HG02973 (cell line): ENCODE data around the gene OR2T11.
A peak's percentile ranks its signal among the peaks of the same experiment; 100 is the strongest.
"Not testable (repeated sequence)": the region's sequence is repeated elsewhere in the genome, so short reads cannot be mapped to it uniquely, and the experiment has no call there.

Experiments
- ATAC-seq: cut with Tn5 transposase; IDR thresholded peaks from one replicate; pipeline ENCODE4 v1.9.1; 2021; ENCODE audit warnings: moderate library complexity; ENCODE audit not compliant: unreplicated experiment

The OR2T11 gene

DNA sequence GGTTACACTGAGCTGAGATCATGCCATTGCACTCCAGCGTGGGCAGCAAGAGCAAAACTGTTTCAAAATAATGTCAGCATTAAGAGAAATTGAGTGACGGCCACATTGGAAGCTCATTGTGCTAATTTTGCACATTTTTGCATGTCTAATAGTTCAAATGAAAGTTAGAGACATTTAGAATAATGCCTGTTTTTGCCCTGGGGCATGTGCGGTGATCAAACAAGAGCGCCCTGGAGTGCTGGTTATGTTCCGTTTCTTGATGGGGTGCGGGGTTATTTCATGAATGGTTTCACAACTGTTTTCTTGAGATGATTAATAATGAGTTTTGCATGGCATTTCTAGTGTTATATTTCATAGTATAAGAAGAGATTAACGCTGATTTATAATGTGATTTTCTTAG lies 13.1 kb downstream of the OR2T11 start:
- no peak for ATAC-seq

DNA sequence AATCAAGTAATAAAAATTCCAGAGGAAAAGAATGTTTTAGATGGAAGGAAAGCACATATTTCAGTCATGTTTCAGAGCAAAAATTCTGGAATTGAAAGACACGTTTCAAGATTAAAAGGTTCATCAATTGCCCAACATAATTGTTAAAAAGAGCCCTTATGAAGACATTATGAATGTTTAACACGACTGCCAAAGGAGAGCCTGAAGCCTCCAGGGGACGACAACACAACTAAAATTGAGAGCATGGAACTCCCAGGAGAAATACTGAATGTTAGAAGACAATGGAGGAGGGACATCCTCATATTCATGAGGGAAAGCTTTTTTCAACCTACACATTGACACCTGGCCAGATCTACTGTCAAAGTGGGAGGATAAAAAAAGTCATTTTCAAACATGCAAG lies 16.0 kb downstream of the OR2T11 start:
- no peak for ATAC-seq

DNA sequence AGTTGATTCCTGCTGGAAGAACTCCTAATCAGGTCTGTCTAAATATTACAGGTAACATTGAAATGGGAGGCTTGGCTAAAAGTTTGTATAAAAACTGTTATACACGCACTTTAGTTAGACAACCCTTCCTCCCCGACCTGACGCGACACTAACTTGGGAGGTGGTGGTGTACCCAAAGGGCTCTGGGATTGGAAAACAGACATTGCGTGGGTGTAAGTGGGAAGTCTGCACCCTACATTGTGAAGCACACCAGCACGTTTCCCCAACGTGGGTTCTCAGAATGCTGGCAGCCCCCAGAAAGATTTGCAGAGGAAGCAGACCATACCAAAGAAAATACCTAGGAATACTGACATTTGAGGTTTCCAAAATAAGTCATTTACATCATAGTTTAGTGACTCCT lies 16.8 kb downstream of the OR2T11 start:
- no peak for ATAC-seq

DNA sequence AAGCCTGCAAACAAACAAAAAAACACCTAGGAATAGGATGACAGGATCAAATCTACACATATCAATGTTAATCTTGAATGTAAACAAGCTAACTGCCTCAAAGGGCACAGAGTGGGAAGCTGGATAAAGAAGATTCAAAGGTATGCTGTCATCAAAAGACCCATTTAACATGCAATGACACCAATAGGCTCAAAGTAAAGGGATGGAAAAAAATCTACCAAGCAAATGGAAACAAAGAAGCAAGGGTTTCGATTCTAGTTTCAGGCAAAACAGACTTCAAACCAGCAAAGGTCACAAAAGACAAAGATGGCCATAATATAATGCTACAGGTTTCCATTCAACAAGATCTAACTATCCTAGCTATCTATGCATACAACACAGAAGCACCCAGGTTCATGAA lies 21.1 kb downstream of the OR2T11 start:
- peak; percentile 54 for ATAC-seq

DNA sequence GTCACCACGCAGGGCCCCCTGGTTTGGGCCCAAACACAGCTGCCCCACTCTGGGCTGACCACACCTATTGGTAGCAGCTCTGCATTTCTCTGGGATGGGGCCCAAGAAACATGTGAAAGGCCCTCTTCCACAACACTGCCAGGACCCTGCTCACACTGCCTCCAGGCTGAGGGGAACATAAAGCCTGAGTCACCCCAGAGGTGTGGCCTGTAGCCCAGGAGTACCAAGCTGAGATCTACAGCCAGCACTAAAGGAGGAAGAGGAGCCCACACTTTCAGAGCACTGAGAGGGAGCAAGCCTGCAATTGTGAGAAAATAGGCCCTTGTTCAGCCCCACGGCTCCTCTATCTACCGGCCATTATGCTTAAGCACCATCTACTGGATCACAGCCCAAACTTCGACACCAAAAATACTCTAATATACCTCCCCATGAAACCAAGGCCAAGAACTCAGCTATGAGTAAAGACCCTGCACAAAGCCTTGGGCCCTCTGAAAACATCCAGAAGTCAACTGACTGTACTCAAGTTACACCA lies 22.9 kb downstream of the OR2T11 start:
- ATAC-seq = no peak

DNA sequence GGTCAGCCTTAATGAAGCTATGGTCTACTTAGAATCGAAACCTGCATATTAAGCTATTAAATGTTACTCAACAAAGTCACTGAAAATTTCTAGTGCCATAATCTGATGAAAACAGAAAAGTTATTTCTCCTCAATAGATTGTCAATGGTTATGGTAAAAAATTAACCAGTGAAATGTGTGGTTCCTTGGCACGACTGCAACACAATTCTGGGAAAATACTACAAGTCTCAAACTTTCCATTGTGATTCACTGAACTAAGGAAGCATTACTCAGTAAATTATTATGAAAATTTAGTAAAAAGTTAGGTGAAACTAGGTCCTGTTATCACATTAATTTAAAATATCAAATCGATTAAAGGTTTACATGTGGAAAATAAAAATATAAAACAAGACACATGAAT lies 24.6 kb downstream of the OR2T11 start:
- ATAC-seq = no peak

DNA sequence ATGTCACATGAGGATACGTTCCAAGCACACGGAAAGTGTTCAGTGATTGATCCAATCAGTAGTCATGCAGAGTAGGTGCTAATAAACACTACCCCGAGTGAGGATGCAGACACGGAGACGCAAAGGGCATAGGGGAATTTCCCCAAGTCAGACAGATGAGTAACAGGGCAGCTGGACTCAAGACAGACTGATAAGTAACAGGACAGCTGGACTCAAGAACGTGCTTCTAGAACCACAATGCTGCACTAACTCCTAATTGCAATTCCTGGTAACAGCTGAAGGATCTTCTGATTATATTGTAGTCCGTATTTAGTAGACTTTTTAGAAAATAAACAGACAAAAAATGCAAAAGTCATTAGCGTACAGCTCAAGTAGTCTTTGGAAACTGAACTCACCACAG lies 35.5 kb downstream of the OR2T11 start:
- ATAC-seq = no peak

DNA sequence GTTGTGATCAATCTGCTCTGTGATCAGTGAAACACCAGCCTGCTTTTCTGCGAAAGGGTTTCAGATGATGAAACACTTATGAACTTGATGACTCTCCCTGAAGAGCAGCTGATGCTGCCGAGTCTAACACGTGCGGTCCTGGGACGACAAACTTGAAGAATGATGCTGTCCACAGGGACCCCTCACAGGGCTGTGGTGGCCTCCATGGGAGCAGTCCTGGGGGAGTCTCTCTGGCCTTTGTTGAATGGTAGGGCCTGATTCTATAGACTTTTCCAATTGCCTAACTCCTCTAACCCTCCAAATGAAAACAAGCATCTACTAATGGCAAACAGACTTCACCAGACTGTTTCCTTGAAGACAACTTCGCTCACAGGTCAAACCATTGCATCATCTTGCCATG lies 37.3 kb downstream of the OR2T11 start, which contains the start of gene OR2T10:
Gene OR2T10 (minus strand): TSS at position 112 of the 400 bp plus-strand sequence. CDS start 3,932 bp downstream, outside the sequence.
- ATAC-seq = no peak

DNA sequence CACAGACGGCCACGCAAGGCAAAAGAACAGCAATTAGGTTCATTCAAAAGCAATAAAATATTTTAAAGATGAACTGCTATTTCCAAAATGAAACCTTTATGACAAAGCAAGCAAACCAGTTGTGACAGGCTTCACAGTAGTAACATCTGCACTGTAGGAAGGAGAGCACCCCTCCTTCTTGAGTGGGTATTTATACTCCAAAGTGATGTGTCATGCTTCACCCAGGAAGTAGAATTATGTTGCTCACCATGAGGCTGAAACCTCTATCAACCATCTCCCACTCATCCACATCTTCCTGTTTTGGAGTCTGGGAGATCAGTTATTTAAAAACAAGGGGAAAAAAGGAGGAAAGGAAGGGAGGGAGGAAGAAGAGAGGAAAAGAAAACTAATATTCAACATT lies 38.3 kb downstream of the OR2T11 start:
- ATAC-seq = no peak

DNA sequence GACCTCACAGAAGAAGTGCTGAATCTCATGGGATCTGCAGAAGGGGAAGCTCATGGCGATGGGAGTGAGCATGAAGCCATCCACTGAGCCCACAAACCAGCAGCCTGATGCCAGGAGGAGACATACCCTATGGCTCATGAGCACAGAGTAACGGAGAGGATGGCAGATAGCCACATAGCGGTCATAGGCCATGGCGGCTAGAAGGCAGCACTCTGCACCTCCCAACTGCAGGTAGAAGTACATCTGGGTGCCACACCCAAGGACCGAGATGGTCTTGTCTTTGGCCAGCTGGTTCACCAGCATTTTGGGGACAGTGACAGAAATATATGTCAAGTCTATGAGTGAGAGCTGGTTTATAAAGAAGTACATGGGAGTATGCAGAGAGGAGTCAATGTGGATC lies 41.7 kb downstream of the OR2T11 start:
- ATAC-seq = no peak

DNA sequence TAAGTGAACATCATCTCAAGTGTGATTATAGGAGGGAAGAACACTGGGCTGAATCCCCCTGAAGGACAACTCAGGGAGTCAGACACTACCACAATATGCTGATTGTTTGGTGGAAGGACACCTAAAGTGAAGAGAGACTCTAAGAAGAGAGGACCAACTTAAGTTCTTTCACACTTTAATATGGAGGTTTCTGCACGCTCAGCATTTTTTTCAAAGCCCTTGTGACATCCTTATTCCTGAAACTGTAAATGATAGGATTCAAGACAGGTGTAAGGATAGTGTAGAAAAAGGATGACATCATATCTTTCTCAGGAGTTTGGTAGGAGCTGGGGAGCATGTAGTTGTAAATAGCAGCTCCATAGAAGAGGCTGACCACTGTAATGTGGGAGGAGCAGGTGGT lies 42.2 kb downstream of the OR2T11 start:
- no peak for ATAC-seq

DNA sequence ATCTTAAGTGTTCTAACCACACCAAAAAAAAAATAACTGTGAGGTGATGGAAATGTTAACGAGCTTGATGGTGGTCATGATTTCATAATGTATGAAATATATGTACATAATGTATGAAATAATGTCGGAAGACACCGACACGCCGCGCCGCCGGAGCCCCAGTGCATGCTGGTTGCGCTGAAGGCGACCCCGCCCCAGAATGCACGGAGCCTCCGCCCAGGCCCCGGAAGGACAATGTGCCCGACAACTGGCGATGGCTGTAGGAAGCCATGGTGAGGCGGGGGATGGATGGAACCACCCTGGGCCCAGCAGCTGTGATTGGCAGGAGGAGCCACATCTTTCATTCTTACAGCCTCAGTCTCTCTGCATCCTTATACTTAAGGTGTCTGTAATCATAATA lies 44.8 kb downstream of the OR2T11 start:
- ATAC-seq = no peak

DNA sequence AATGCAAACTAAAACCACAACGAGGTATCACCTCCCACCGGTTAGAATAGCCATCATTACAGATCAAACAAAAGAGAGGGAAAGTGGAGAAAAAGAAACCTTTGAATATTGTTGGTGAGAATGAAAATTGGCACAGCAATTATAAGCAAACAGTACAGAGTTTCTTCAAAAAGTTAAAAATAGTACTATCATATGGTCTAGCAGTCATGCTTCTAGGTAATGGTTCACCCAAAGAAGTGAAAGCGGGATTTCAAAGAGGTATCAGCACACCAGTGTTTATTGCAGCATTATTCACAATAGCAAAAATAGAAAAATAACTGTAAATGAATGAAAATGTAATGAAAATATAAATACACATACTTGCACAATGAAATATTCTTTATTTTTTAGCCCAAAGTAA lies 45.6 kb downstream of the OR2T11 start:
- no peak for ATAC-seq

DNA sequence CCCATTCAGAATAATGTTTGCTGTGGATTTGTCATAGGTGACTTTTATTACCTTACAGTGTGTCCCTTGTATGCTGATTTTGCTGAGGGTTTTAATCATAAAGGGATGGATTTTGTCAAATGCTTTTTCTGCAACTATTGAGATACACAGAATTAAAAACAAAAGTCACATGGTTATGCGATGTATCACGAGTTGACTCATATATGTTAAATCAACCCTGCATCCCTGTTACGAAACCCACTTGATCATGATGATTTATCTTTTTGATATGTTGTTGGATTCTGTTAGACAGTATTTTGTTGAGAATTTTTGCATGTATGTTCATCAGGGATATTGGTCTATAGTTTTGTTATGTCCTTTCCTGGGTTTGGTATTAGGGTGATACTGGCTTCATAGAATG lies 49.6 kb downstream of the OR2T11 start:
- ATAC-seq = no peak

DNA sequence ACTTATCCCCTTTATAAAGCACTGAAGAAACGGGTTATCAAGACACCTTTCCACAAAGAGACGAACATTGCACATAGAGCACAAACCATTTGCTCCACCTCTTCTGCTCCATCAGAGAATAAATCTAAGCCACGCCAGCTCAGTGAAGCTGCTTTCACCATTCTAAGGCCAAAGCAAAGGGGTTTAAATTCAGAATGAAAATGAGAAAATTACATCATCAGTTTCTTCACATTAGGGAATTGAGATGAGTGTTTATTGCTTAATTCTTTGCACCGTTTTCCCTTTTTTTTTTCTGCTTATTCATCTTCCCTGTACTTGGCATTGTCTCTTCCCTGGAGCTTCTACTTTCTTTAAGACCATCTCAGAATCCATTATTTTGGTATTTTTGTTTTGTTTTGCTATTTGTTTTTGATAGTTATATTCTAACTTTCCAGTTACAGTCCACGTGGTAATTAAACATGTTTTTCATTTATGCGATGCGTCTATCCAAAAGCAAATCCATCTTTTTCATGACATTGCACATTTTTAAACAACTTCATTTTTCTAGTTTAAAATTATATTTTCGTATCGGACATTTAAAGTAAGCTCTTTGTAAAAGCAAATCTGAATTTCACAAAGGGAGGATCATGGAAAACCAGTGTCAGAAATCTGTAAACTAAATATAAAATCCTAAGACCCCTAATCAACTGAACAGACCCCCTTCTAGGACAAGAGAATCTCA lies 58.5 kb downstream of the OR2T11 start:
- no peak for ATAC-seq

DNA sequence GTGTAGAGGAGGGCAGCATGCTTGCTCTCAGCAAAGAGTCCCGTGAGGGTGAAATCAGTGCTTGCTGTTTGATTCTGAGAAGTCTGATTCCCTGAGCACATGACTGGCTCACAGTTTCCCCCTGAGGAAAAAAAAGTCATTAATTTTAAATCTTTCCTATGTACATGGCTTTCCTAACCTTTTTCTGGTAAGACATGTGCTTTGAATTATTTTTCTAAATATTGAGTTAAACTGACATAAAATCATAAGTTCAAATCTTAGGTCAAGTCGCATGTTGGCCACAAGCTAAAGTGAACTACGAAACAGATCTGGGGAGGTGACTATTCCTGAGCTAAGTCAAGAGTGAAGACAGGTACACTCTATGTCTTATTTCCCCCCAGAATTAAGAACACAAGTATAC lies 60.2 kb downstream of the OR2T11 start, which contains the start of gene OR2T34:
Gene OR2T34 (minus strand): TSS at position 101 of the 400 bp plus-strand sequence. CDS start 0 bp downstream, at position 101.
- ATAC-seq = not testable (repeated sequence)

DNA sequence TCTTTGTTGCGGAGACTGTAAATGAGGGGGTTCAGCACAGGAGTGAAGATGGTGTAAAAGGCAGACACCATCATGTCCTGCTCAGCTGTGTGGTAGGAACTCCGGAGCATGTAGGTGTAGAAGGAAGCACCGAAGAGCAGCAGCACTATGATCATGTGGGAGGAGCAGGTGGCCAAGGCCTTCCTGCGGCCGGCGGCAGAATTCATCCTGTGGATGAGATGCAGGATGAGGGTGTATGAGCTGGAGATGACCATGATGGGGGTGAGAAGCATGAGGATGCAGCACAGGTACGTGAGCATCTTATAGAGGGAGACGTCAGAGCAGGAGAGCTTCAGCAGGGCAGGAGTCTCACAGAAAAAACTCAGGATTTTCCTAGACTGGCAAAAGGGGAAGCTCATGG lies 61.0 kb downstream of the OR2T11 start:
- not testable (repeated sequence) for ATAC-seq
